ENCODE results near the gene GRID1.

Gene GRID1

GRCh38 chr10:85645926-85646711 lies 720.5 kb downstream of the GRID1 start:
- Mint-ChIP-seq H3K27me3 (ENCODE audit: low read depth) (no peaks in the 10 kb centered on the region), H3K9me3 (no peaks in the 10 kb centered on the region), H3K27ac (peak overlapping the region in 2 of 3 experiments; percentile 78 to 86), H3K4me3 (no peak overlapping the region), H3K4me1 (peaks cover 85% of the 10 kb centered on the region), H3K36me3 (ENCODE audit: low read depth) (no peaks in the 10 kb centered on the region)
- no peak for TF ChIP-seq CTCF (IDR thresholded peaks at IDR 0.05; ENCODE audit: unreplicated experiment in 3 of 3)

GRCh38 chr10:85645053-85645452 lies 721.5 kb downstream of the GRID1 start:
- H3K27ac Mint-ChIP-seq: peak overlapping the region; percentile 78 to 86 (median 79)
- no peaks in the 10 kb centered on the region for H3K9me3 Mint-ChIP-seq
- H3K36me3 Mint-ChIP-seq (ENCODE audit: low read depth): no peaks in the 10 kb centered on the region
- peak overlapping the region in 1 of 3 experiments; percentile 7 for H3K4me3 Mint-ChIP-seq
- H3K4me1 Mint-ChIP-seq: peaks cover 86% of the 10 kb centered on the region
- TF ChIP-seq CTCF (IDR thresholded peaks at IDR 0.05; ENCODE audit: unreplicated experiment in 3 of 3): no peak
- H3K27me3 Mint-ChIP-seq (ENCODE audit: low read depth): no peaks in the 10 kb centered on the region

- Mint-ChIP-seq H3K9me3 (no peaks in the 10 kb centered on the region), H3K36me3 (ENCODE audit: low read depth) (no peaks in the 10 kb centered on the region), H3K27ac (peak overlapping the region; percentile 66 to 86 (median 78)), H3K4me3 (no peak overlapping the region), H3K4me1 (peaks cover 76% of the 10 kb centered on the region), H3K27me3 (ENCODE audit: low read depth) (no peaks in the 10 kb centered on the region)
- no peak for TF ChIP-seq CTCF (IDR thresholded peaks at IDR 0.05; ENCODE audit: unreplicated experiment in 3 of 3)
Measured at GRCh38 chr10:85643845-85644525, 722.6 kb downstream of the GRID1 start.

- TF ChIP-seq CTCF (IDR thresholded peaks at IDR 0.05; ENCODE audit: unreplicated experiment in 3 of 3): no peak
- H3K27ac Mint-ChIP-seq: peak overlapping the region; percentile 66 to 86 (median 78)
- H3K4me3 Mint-ChIP-seq: no peak overlapping the region
- H3K9me3 Mint-ChIP-seq: no peaks in the 10 kb centered on the region
- peaks cover 71% of the 10 kb centered on the region for H3K4me1 Mint-ChIP-seq
- no peaks in the 10 kb centered on the region for H3K27me3 Mint-ChIP-seq (ENCODE audit: low read depth)
- no peaks in the 10 kb centered on the region for H3K36me3 Mint-ChIP-seq (ENCODE audit: low read depth)
Measured at GRCh38 chr10:85643171-85643844, 723.3 kb downstream of the GRID1 start.

- no peak overlapping the region for H3K4me3 Mint-ChIP-seq
- H3K27ac Mint-ChIP-seq: peak overlapping the region; percentile 9 to 79 (median 71)
- no peak for TF ChIP-seq CTCF (IDR thresholded peaks at IDR 0.05; ENCODE audit: unreplicated experiment in 3 of 3)
- no peaks in the 10 kb centered on the region for H3K36me3 Mint-ChIP-seq (ENCODE audit: low read depth)
- no peaks in the 10 kb centered on the region for H3K27me3 Mint-ChIP-seq (ENCODE audit: low read depth)
- H3K4me1 Mint-ChIP-seq: peaks cover 65% of the 10 kb centered on the region
- H3K9me3 Mint-ChIP-seq: no peaks in the 10 kb centered on the region
Measured at GRCh38 chr10:85642421-85643170, 724.0 kb downstream of the GRID1 start.

Data from nephron (organoid).